ENCODE results near the gene MAGED2. TPM values are rescaled to one million over a fixed set of nuclear protein-coding genes. Genes with fewer than 3 reads are reported as not detected.

The MAGED2 gene
- total and polyA plus RNA-seq, 2 donors (not counting 3 experiments of a cell fraction or from before 2014, with no cell fraction given) = 241 to 309 TPM

DNA sequence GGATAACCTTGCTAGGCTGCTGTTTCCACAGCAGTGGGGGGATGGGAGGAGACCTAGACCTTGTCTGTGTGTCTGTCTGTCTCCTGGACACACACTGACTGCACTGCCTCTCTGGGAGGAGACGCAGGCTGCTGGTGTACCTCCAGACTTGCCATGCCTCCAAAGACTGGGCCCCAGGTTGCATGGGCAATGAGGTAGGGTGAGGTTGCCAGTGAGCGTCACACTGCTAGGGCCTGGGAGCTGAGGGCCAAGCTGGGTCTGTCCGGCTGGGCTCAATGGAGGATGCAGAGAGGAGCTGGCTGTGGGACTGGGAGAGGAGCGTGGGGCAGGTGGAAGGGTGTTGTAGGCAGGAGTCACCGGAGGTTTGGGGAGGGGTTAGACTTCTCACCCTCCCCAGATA is 16.6 kb downstream of the MAGED2 start:
- H3K4me3 ChIP-seq (replicated peaks in 1 of 3; ENCODE audit: insufficient read depth in 1 of 3, low read depth in 1 of 3, low read length in 3 of 3) = no peak overlapping the region
- TF ChIP-seq, protein P1, sequence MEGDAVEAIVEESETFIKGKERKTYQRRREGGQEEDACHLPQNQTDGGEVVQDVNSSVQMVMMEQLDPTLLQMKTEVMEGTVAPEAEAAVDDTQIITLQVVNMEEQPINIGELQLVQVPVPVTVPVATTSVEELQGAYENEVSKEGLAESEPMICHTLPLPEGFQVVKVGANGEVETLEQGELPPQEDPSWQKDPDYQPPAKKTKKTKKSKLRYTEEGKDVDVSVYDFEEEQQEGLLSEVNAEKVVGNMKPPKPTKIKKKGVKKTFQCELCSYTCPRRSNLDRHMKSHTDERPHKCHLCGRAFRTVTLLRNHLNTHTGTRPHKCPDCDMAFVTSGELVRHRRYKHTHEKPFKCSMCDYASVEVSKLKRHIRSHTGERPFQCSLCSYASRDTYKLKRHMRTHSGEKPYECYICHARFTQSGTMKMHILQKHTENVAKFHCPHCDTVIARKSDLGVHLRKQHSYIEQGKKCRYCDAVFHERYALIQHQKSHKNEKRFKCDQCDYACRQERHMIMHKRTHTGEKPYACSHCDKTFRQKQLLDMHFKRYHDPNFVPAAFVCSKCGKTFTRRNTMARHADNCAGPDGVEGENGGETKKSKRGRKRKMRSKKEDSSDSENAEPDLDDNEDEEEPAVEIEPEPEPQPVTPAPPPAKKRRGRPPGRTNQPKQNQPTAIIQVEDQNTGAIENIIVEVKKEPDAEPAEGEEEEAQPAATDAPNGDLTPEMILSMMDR (IDR thresholded peaks at IDR 0.05; ENCODE audit: extremely low read depth in 1 of 2, insufficient read depth in 1 of 2, low read depth in 1 of 2, low read length in 2 of 2) = no peak
- no peak for TF ChIP-seq EZH2 (IDR thresholded peaks at IDR 0.05; ENCODE audit: borderline replicate concordance, low read depth, low read length, severe bottlenecking)
- no peak overlapping the region for H3K9ac ChIP-seq (replicated peaks; ENCODE audit: extremely low read depth, insufficient read depth, low read length)
- H3K27ac ChIP-seq (ENCODE audit: insufficient read depth, low read depth, low read length) = no peak overlapping the region
- no TSS peak for BruUV-seq (replicated peaks)
- DNase-seq (ENCODE audit: low read depth, low spot score) (no peak), FAIRE-seq (no peak)
- H3K36me3 ChIP-seq (ENCODE audit: control insufficient read depth in 2 of 2, extremely low read depth in 1 of 2, insufficient read depth in 2 of 2, low read length in 2 of 2) = no peaks in the 10 kb centered on the region
- no peaks in the 10 kb centered on the region for H3K27me3 ChIP-seq (ENCODE audit: control insufficient read depth in 2 of 2, insufficient read depth in 2 of 2, low read length in 2 of 2)
- no peaks in the 10 kb centered on the region for H3K4me1 ChIP-seq (ENCODE audit: control insufficient read depth, extremely low read depth, insufficient read depth, low read length)
- H2AFZ ChIP-seq (ENCODE audit: low read depth, low read length) = no peak overlapping the region
- CTCF ChIA-PET = no interaction called here
- dilution Hi-C loops (cut with MboI; ENCODE audit: extremely low pct_ligation_motif_present, low sequenced_read_pairs) (no loop called here), intact Hi-C loops (cut with micrococcal nuclease) (no loop called here)
- POLR2A ChIA-PET = no interaction called here
- H3K4me2 ChIP-seq (ENCODE audit: insufficient read depth, low read length) = no peak overlapping the region
- H3K79me2 ChIP-seq (ENCODE audit: control insufficient read depth, insufficient read depth, low read length) = no peaks in the 10 kb centered on the region
- no peaks in the 10 kb centered on the region for H4K20me1 ChIP-seq (replicated peaks; ENCODE audit: control insufficient read depth, extremely low read depth, insufficient read depth, low read length)
- H3K9me3 ChIP-seq (replicated peaks; ENCODE audit: control insufficient read depth, insufficient read depth, low read length) = no peaks in the 10 kb centered on the region
- no peaks in the 10 kb centered on the region for H3K9me1 ChIP-seq (replicated peaks; ENCODE audit: control insufficient read depth, extremely low read depth, insufficient read depth, low read length)

GRCh38 chrX:54824722-54825121 is 17.2 kb downstream of the MAGED2 start:
- dilution Hi-C loops (cut with MboI; ENCODE audit: extremely low pct_ligation_motif_present, low sequenced_read_pairs) (no loop called here), intact Hi-C loops (cut with micrococcal nuclease) (no loop called here)
- FAIRE-seq (no peak), DNase-seq (ENCODE audit: low read depth, low spot score) (no peak)
- H3K36me3 ChIP-seq (ENCODE audit: control insufficient read depth in 2 of 2, extremely low read depth in 1 of 2, insufficient read depth in 2 of 2, low read length in 2 of 2) = no peaks in the 10 kb centered on the region
- no TSS peak for BruUV-seq (replicated peaks)
- H3K27ac ChIP-seq (ENCODE audit: insufficient read depth, low read depth, low read length) = no peak overlapping the region
- no peak overlapping the region for H2AFZ ChIP-seq (ENCODE audit: low read depth, low read length)
- no peak overlapping the region for H3K4me3 ChIP-seq (replicated peaks in 1 of 3; ENCODE audit: insufficient read depth in 1 of 3, low read depth in 1 of 3, low read length in 3 of 3)
- no peak overlapping the region for H3K4me2 ChIP-seq (ENCODE audit: insufficient read depth, low read length)
- CTCF ChIA-PET = no interaction called here
- POLR2A ChIA-PET = no interaction called here
- no peak for TF ChIP-seq GATA2 (IDR thresholded peaks at IDR 0.05; ENCODE audit: insufficient read depth, insufficient read length, low read depth, low read length)
- TF ChIP-seq EZH2 (IDR thresholded peaks at IDR 0.05; ENCODE audit: borderline replicate concordance, low read depth, low read length, severe bottlenecking) = no peak
- no peak for TF ChIP-seq MYC (IDR thresholded peaks at IDR 0.05; ENCODE audit: low read depth, low read length)
- TF ChIP-seq POLR2AphosphoS5 (IDR thresholded peaks at IDR 0.05; ENCODE audit: insufficient read depth, low read depth, low read length) = no peak
- TF ChIP-seq JUN (IDR thresholded peaks at IDR 0.05; ENCODE audit: borderline replicate concordance, insufficient read depth, insufficient read length, low read depth) = no peak
- no peak for TF ChIP-seq MAX (IDR thresholded peaks at IDR 0.05; ENCODE audit: insufficient read depth, insufficient read length)
- TF ChIP-seq, protein P1 (IDR thresholded peaks at IDR 0.05; ENCODE audit: extremely low read depth in 1 of 2, insufficient read depth in 1 of 2, low read depth in 1 of 2, low read length in 2 of 2) = no peak
- H3K9me3 ChIP-seq (replicated peaks; ENCODE audit: control insufficient read depth, insufficient read depth, low read length) = no peaks in the 10 kb centered on the region
- H3K79me2 ChIP-seq (ENCODE audit: control insufficient read depth, insufficient read depth, low read length) = no peaks in the 10 kb centered on the region
- H3K4me1 ChIP-seq (ENCODE audit: control insufficient read depth, extremely low read depth, insufficient read depth, low read length) = no peaks in the 10 kb centered on the region
- no peak overlapping the region for H3K9ac ChIP-seq (replicated peaks; ENCODE audit: extremely low read depth, insufficient read depth, low read length)
- no peaks in the 10 kb centered on the region for H3K9me1 ChIP-seq (replicated peaks; ENCODE audit: control insufficient read depth, extremely low read depth, insufficient read depth, low read length)
- no peaks in the 10 kb centered on the region for H4K20me1 ChIP-seq (replicated peaks; ENCODE audit: control insufficient read depth, extremely low read depth, insufficient read depth, low read length)
- H3K27me3 ChIP-seq (ENCODE audit: control insufficient read depth in 2 of 2, insufficient read depth in 2 of 2, low read length in 2 of 2) = no peaks in the 10 kb centered on the region
